Endothelial cell of umbilical vein (primary cell): ENCODE data around the gene SRGAP1. TPM values are rescaled to one million over a fixed set of nuclear protein-coding genes. Genes with fewer than 3 reads are reported as not detected.

Experiments used
- BruUV-seq: library from RNA; stranded (reverse); fragments of 400-500 nt; replicated peaks from 2 replicates; lab custom pipeline; 2021; lab: Mats Ljungman, UMichigan
- CTCF ChIA-PET: fragments of 300-600, 350-600 bp; sonication (Branson Sonifier 250); formaldehyde crosslinking; loops from one replicate; lab custom pipeline; 2021; ENCODE audit warnings: antibody characterized with exemption, inconsistent platforms; lab: Charles Lee
- POLR2A ChIA-PET: fragments of 300-600, 350-600 bp; sonication (Branson Sonifier 250); formaldehyde crosslinking; loops from one replicate; lab custom pipeline; 2021; ENCODE audit warnings: antibody characterized with exemption, inconsistent platforms; lab: Charles Lee
- DNase-seq: peaks from one replicate; pipeline ENCODE4 v3.0.0-alpha.2; 2011; ENCODE audit warnings: low read depth, low spot score
- FAIRE-seq: peaks from 2 replicates; lab custom pipeline; 2011; peaks lifted over from hg19 to GRCh38; lab: Jason Lieb, UNC
- H2AFZ ChIP-seq: 2 replicates; pipeline ENCODE4 v1.6.0; 2012; ENCODE audit warnings: low read depth, low read length, control low read depth, inconsistent platforms
- H3K27ac ChIP-seq: 2 replicates; pipeline ENCODE4 v1.5.1; 2011; ENCODE audit warnings: low read depth, mild to moderate bottlenecking, control low read depth, low read length, moderate library complexity; ENCODE audit not compliant: insufficient read depth
- H3K27me3 ChIP-seq, 2 experiments: 2 replicates each; pipeline versions ENCODE4 v1.6.0 to v1.6.1; 2011; ENCODE audit warnings: low read length in 2 of 2, mixed read lengths in 1 of 2; ENCODE audit not compliant: control insufficient read depth in 2 of 2, insufficient read depth in 2 of 2
- H3K36me3 ChIP-seq, 2 experiments: 2 replicates in 1 of 2; 3 replicates in 1 of 2; pipeline ENCODE4 v1.5.1; 2011; ENCODE audit warnings: low read length in 2 of 2, mild to moderate bottlenecking in 1 of 2, moderate library complexity in 1 of 2; ENCODE audit not compliant: control insufficient read depth in 2 of 2, insufficient read depth in 2 of 2; ENCODE audit errors: extremely low read depth in 1 of 2
- H3K4me1 ChIP-seq: 3 replicates; pipeline ENCODE4 v1.5.1; 2011; ENCODE audit warnings: mild to moderate bottlenecking, low read length; ENCODE audit not compliant: control insufficient read depth, insufficient read depth; ENCODE audit errors: extremely low read depth
- H3K4me2 ChIP-seq: 2 replicates; pipeline ENCODE4 v1.6.1; 2011; ENCODE audit warnings: low read length, control low read depth, mixed read lengths; ENCODE audit not compliant: insufficient read depth
- H3K4me3 ChIP-seq, 3 experiments: fragments of 200-600 bp in 1 of 3; sonication (generic), shearing (Covaris generic) in 1 of 3; replicated peaks in 1 of 3; 2 replicates each; pipeline ENCODE4 v1.5.1; 2011 to 2016; ENCODE audit warnings: control low read depth in 3 of 3, low read length in 3 of 3, mild to moderate bottlenecking in 2 of 3, inconsistent platforms in 1 of 3, low read depth in 1 of 3, moderate library complexity in 1 of 3; ENCODE audit not compliant: insufficient read depth in 1 of 3
- H3K79me2 ChIP-seq: 2 replicates; pipeline ENCODE4 v1.6.0; 2012; ENCODE audit warnings: low read length, inconsistent platforms; ENCODE audit not compliant: control insufficient read depth, insufficient read depth
- H3K9ac ChIP-seq: replicated peaks from 2 replicates; pipeline ENCODE3; 2011; ENCODE audit warnings: low read length, control low read depth; ENCODE audit not compliant: insufficient read depth; ENCODE audit errors: extremely low read depth
- H3K9me1 ChIP-seq: replicated peaks from 3 replicates; pipeline ENCODE4 v1.6.0; 2011; ENCODE audit warnings: mild to moderate bottlenecking, low read length; ENCODE audit not compliant: control insufficient read depth, insufficient read depth; ENCODE audit errors: extremely low read depth
- H3K9me3 ChIP-seq: replicated peaks from 2 replicates; pipeline ENCODE4 v1.5.1; 2012; ENCODE audit warnings: low read length, inconsistent platforms; ENCODE audit not compliant: control insufficient read depth, insufficient read depth
- H4K20me1 ChIP-seq: replicated peaks from 2 replicates; pipeline ENCODE3; 2011; ENCODE audit warnings: mild to moderate bottlenecking, low read length; ENCODE audit not compliant: control insufficient read depth, insufficient read depth; ENCODE audit errors: extremely low read depth
- EZH2 ChIP-seq: IDR thresholded peaks from 2 replicates; pipeline ENCODE4 v1.6.1; 2012; ENCODE audit warnings: borderline replicate concordance, low read depth, mild to moderate bottlenecking, moderate library complexity, low read length, inconsistent platforms; ENCODE audit not compliant: severe bottlenecking
- FOS ChIP-seq: IDR thresholded peaks from 2 replicates; pipeline ENCODE4 v1.6.1; 2011; ENCODE audit warnings: mild to moderate bottlenecking, low read length, moderate library complexity, borderline replicate concordance; ENCODE audit not compliant: insufficient read depth
- GATA2 ChIP-seq: IDR thresholded peaks from 2 replicates; pipeline ENCODE4 v1.7.0; 2011; ENCODE audit warnings: low read depth, mild to moderate bottlenecking, moderate library complexity, mixed read lengths, low read length; ENCODE audit not compliant: insufficient read length, insufficient read depth
- JUN ChIP-seq: IDR thresholded peaks from 2 replicates; pipeline ENCODE4 v1.6.1; 2011; ENCODE audit warnings: borderline replicate concordance, low read depth; ENCODE audit not compliant: insufficient read length, insufficient read depth
- MYC ChIP-seq: IDR thresholded peaks from one replicate; pipeline ENCODE4 v1.6.1; 2011; ENCODE audit warnings: mild to moderate bottlenecking, low read depth, low read length
- POLR2A ChIP-seq: IDR thresholded peaks from 2 replicates; pipeline ENCODE4 v1.6.1; 2012; ENCODE audit warnings: low read depth, mild to moderate bottlenecking, control low read depth, low read length
- POLR2AphosphoS5 ChIP-seq: IDR thresholded peaks from 2 replicates; pipeline ENCODE4 v1.6.1; 2012; ENCODE audit warnings: low read depth, mild to moderate bottlenecking, control low read depth, low read length, moderate library complexity; ENCODE audit not compliant: insufficient read depth
- dilution Hi-C: fragments of 300-500 bp; cut with MboI; formaldehyde crosslinking; loops from one replicate; pipeline ENCODE4 v1.15.0; 2019; ENCODE audit warnings: low sequenced_read_pairs; ENCODE audit not compliant: extremely low pct_ligation_motif_present
- intact Hi-C: fragments of 100-400 bp; cut with micrococcal nuclease; formaldehyde crosslinking; loops from one replicate; pipeline ENCODE4 v1.10.0; 2022
- polyA plus RNA-seq, 4 experiments: library from polyadenylated mRNA; depleted of rRNA in 3 of 4; stranded (reverse) in 3 of 4; unstranded in 1 of 4; fragments of >200 nt; gene quantifications; 2 replicates each; pipeline versions ENCODE4 v1.2.1 to v1.2.3, GENCODE V29; 2011 to 2012; ENCODE audit warnings: missing spikeins in 1 of 4
- total RNA-seq: library from RNA; stranded (reverse); gene quantifications from 2 replicates; pipeline ENCODE4 v1.2.3, GENCODE V29; 2021
- TF ChIP-seq, protein P1 (sequence below): IDR thresholded peaks from 2 replicates; pipeline ENCODE4 v1.6.1; 2011; ENCODE audit not compliant: insufficient read depth, insufficient read length

The SRGAP1 gene
- total and polyA plus RNA-seq, 2 donors (not counting 3 experiments of a cell fraction or from before 2014, with no cell fraction given): 4.9 to 16.3 TPM

GRCh38 chr12:63893170-63893569 is 48.7 kb downstream of the SRGAP1 start:
- TF ChIP-seq GATA2: no peak
- TF ChIP-seq POLR2A: no peak
- TF ChIP-seq FOS: no peak
- no peak for TF ChIP-seq JUN
- TF ChIP-seq, protein P1, sequence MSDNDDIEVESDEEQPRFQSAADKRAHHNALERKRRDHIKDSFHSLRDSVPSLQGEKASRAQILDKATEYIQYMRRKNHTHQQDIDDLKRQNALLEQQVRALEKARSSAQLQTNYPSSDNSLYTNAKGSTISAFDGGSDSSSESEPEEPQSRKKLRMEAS: no peak
- DNase-seq: no peak
- no TSS peak for BruUV-seq
- H3K9me3 ChIP-seq: no peaks in the 10 kb centered on the region
- H3K4me2 ChIP-seq: no peak overlapping the region
- ChIA-PET POLR2A (no interaction called here), CTCF (interaction anchor here (0.7 kb wide), 1 partner anchor 432 kb away, joined by 3 read pairs; no protein-coding TSS in a partner anchor)
- no peaks in the 10 kb centered on the region for H3K9me1 ChIP-seq
- no peaks in the 10 kb centered on the region for H4K20me1 ChIP-seq
- dilution Hi-C loops (no loop called here), intact Hi-C loops (no loop called here)
- no peak for FAIRE-seq
- H3K4me1 ChIP-seq: peaks cover 10% of the 10 kb centered on the region
- H3K79me2 ChIP-seq: peaks cover 14% of the 10 kb centered on the region
- no peak overlapping the region for H3K27ac ChIP-seq
- H3K27me3 ChIP-seq: no peaks in the 10 kb centered on the region
- no peak overlapping the region for H3K9ac ChIP-seq
- H3K4me3 ChIP-seq: no peak overlapping the region
- H3K36me3 ChIP-seq: no peaks in the 10 kb centered on the region
- no peak overlapping the region for H2AFZ ChIP-seq

- H3K27me3 ChIP-seq: no peaks in the 10 kb centered on the region
- no peaks in the 10 kb centered on the region for H3K36me3 ChIP-seq
- H3K4me1 ChIP-seq: peaks cover 16% of the 10 kb centered on the region
- no peaks in the 10 kb centered on the region for H3K9me1 ChIP-seq
- no peak overlapping the region for H3K27ac ChIP-seq
- TF ChIP-seq POLR2AphosphoS5 (no peak), MYC (no peak), JUN (no peak), POLR2A (no peak), FOS (no peak), GATA2 (no peak), EZH2 (no peak)
- no peak for FAIRE-seq
- H4K20me1 ChIP-seq: no peaks in the 10 kb centered on the region
- no TSS peak for BruUV-seq
- ChIA-PET CTCF (no interaction called here), POLR2A (no interaction called here)
- no peak overlapping the region for H3K4me2 ChIP-seq
- no peak overlapping the region for H3K9ac ChIP-seq
- intact Hi-C loops (no loop called here), dilution Hi-C loops (no loop called here)
- H2AFZ ChIP-seq: no peak overlapping the region
- H3K4me3 ChIP-seq: no peak overlapping the region
- H3K9me3 ChIP-seq: no peaks in the 10 kb centered on the region
- H3K79me2 ChIP-seq: peaks cover 13% of the 10 kb centered on the region
- DNase-seq: no peak
Observed at GRCh38 chr12:63894132-63894531, 49.6 kb downstream of the SRGAP1 start.
